HEK293 (cell line): ENCODE measurements around the gene IGLL1.

Source experiments
- CTCF ChIA-PET: fragments of 350-600 bp; formaldehyde crosslinking; extraction: SDS; loops from one replicate; lab custom pipeline; 2021; ENCODE audit warnings: antibody characterized with exemption; lab: Yijun Ruan, JAX
- POLR2A ChIA-PET: fragments of 300-600 bp; formaldehyde crosslinking; extraction: SDS; loops from one replicate; lab custom pipeline; 2020; ENCODE audit warnings: antibody characterized with exemption, inconsistent platforms; lab: Yijun Ruan, JAX
- H3K27ac ChIP-seq: fragments of 200-500 bp; sonication (Bioruptor generic); 2 replicates; pipeline ENCODE4 v1.5.1; 2014; ENCODE audit warnings: low read depth, low read length, control low read depth, inconsistent platforms; ENCODE audit errors: extremely low read depth
- H3K36me3 ChIP-seq, 2 experiments: fragments of 200-500 bp in 1 of 2; sonication (Bioruptor generic) in 1 of 2; 1 replicate in 1 of 2; 2 replicates in 1 of 2; pipeline ENCODE4 v1.5.1; 2014 to 2017; ENCODE audit warnings: inconsistent platforms in 2 of 2, low read length in 2 of 2; ENCODE audit not compliant: control insufficient read depth in 2 of 2, insufficient read depth in 1 of 2
- H3K4me1 ChIP-seq: fragments of 200-500 bp; sonication (Bioruptor generic); 2 replicates; pipeline ENCODE4 v1.5.1; 2014; ENCODE audit warnings: mild to moderate bottlenecking, low read length, inconsistent platforms; ENCODE audit not compliant: control insufficient read depth, insufficient read depth
- H3K4me3 ChIP-seq: 2 replicates; pipeline ENCODE4 v1.5.1; 2011; ENCODE audit warnings: low read depth, mild to moderate bottlenecking, control low read depth, low read length, moderate library complexity
- H3K9me3 ChIP-seq: fragments of 200-500 bp; sonication (Bioruptor generic); 2 replicates; pipeline ENCODE4 v1.5.1; 2014; ENCODE audit warnings: low read depth, low read length, inconsistent platforms; ENCODE audit not compliant: control insufficient read depth, insufficient read depth
- KLF9 ChIP-seq: fragments of 450-650 bp; formaldehyde crosslinking; IDR thresholded peaks from 2 replicates; pipeline ENCODE4 v1.5.1; 2016; ENCODE audit warnings: missing biosample characterization, missing genetic modification characterization, low read depth
- SETDB1 ChIP-seq: IDR thresholded peaks from one replicate; pipeline ENCODE4 v1.6.1; 2017; ENCODE audit warnings: mild to moderate bottlenecking, low read length, moderate library complexity, mixed read lengths; ENCODE audit not compliant: insufficient read length
- ZNF133 ChIP-seq: fragments of 450-650 bp; formaldehyde crosslinking; IDR thresholded peaks from 2 replicates; pipeline ENCODE4 v1.5.1; 2016; ENCODE audit warnings: missing biosample characterization, missing genetic modification characterization
- ZNF148 ChIP-seq: fragments of 450-650 bp; formaldehyde crosslinking; IDR thresholded peaks from 2 replicates; pipeline ENCODE4 v1.5.0; 2017; ENCODE audit warnings: missing biosample characterization, missing genetic modification characterization, borderline replicate concordance
- ZNF169 ChIP-seq: fragments of 450-650 bp; formaldehyde crosslinking; IDR thresholded peaks from 2 replicates; pipeline ENCODE4 v1.5.1; 2016; ENCODE audit warnings: missing biosample characterization, missing genetic modification characterization
- ZNF26 ChIP-seq: fragments of 450-650 bp; formaldehyde crosslinking; IDR thresholded peaks from 2 replicates; pipeline ENCODE4 v1.5.1; 2016; ENCODE audit warnings: missing biosample characterization, missing genetic modification characterization
- ZNF48 ChIP-seq: fragments of 450-650 bp; formaldehyde crosslinking; IDR thresholded peaks from 2 replicates; pipeline ENCODE4 v1.5.1; 2016; ENCODE audit warnings: missing biosample characterization, missing genetic modification characterization
- ZNF670 ChIP-seq: fragments of 450-650 bp; formaldehyde crosslinking; IDR thresholded peaks from 2 replicates; pipeline ENCODE4 v1.5.1; 2016; ENCODE audit warnings: missing biosample characterization, missing genetic modification characterization, low read depth
- ZNF707 ChIP-seq: fragments of 450-650 bp; formaldehyde crosslinking; IDR thresholded peaks from 2 replicates; pipeline ENCODE4 v1.5.1; 2016; ENCODE audit warnings: missing biosample characterization, missing genetic modification characterization
- TF ChIP-seq, protein P1 (sequence below): fragments of 450-650 bp; IDR thresholded peaks from 2 replicates; pipeline ENCODE4 v1.5.1; 2018; ENCODE audit warnings: missing biosample characterization, mild to moderate bottlenecking, missing genetic modification characterization
- TF ChIP-seq, protein P2 (sequence below): fragments of 450-650 bp; formaldehyde crosslinking; IDR thresholded peaks from 2 replicates; pipeline ENCODE4 v1.5.1; 2016; ENCODE audit warnings: missing biosample characterization, missing genetic modification characterization
- TF ChIP-seq, protein P3 (sequence below): fragments of 450-650 bp; formaldehyde crosslinking; IDR thresholded peaks from 2 replicates; pipeline ENCODE4 v1.5.1; 2016; ENCODE audit warnings: missing biosample characterization, missing genetic modification characterization
- TF ChIP-seq, protein P4 (sequence below): fragments of 450-650 bp; formaldehyde crosslinking; IDR thresholded peaks from 2 replicates; pipeline ENCODE4 v1.5.1; 2017; ENCODE audit warnings: missing biosample characterization, missing genetic modification characterization
- TF ChIP-seq, protein P5 (sequence below): fragments of 450-650 bp; formaldehyde crosslinking; IDR thresholded peaks from 2 replicates; pipeline ENCODE4 v1.5.1; 2016; ENCODE audit warnings: missing biosample characterization, missing genetic modification characterization

The IGLL1 gene

DNA sequence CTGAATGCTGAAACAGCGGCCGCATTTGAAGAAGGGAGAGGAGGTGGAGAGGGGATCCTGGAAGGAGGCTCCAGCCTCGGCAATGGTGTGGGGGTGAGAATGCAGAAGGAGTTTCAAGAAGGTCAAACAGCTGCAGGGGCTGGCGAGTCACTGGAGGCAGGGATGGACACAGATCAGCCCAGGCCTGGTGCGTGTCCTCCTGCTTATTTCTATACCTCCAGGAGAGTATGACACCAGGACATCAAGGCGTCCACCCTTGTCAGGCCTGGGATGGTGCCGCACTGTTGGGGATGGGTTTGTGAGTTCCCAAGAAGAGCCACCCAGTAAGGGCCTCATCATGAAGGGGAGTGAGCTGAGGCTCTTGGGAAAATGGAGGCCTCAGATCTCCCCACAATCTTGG, 23.1 kb downstream of the IGLL1 start:
- H3K27ac ChIP-seq: no peak overlapping the region
- H3K9me3 ChIP-seq: no peaks in the 10 kb centered on the region
- no peaks in the 10 kb centered on the region for H3K36me3 ChIP-seq
- CTCF ChIA-PET: interaction anchor here (0.6 to 1.6 kb wide), 6 partner anchors 13 to 1776 kb away, joined by 3 to 5 read pairs (median 4); no protein-coding TSS in a partner anchor
- TF ChIP-seq ZNF707 (tag by site-specific recombination) (no peak), ZNF133 (tag by site-specific recombination) (no peak), KLF9 (tag by site-specific recombination) (no peak), ZNF670 (no peak)
- TF ChIP-seq, protein P1, sequence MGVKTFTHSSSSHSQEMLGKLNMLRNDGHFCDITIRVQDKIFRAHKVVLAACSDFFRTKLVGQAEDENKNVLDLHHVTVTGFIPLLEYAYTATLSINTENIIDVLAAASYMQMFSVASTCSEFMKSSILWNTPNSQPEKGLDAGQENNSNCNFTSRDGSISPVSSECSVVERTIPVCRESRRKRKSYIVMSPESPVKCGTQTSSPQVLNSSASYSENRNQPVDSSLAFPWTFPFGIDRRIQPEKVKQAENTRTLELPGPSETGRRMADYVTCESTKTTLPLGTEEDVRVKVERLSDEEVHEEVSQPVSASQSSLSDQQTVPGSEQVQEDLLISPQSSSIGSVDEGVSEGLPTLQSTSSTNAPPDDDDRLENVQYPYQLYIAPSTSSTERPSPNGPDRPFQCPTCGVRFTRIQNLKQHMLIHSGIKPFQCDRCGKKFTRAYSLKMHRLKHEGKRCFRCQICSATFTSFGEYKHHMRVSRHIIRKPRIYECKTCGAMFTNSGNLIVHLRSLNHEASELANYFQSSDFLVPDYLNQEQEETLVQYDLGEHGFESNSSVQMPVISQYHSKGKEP (tag by site-specific recombination): no peak
- TF ChIP-seq, protein P2, sequence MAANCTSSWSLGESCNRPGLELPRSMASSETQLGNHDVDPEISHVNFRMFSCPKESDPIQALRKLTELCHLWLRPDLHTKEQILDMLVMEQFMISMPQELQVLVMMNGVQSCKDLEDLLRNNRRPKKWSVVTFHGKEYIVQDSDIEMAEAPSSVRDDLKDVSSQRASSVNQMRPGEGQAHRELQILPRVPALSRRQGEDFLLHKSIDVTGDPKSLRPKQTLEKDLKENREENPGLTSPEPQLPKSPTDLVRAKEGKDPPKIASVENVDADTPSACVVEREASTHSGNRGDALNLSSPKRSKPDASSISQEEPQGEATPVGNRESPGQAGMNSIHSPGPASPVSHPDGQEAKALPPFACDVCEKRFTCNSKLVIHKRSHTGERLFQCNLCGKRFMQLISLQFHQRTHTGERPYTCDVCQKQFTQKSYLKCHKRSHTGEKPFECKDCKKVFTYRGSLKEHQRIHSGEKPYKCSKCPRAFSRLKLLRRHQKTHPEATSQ (tag by site-specific recombination): no peak
- H3K4me1 ChIP-seq: no peaks in the 10 kb centered on the region
- H3K4me3 ChIP-seq: no peak overlapping the region
- POLR2A ChIA-PET: interaction anchor here (0.6 kb wide), 1 partner anchor 412 kb away, joined by 3 read pairs; the partner anchor contains the start of gene RAB36

DNA sequence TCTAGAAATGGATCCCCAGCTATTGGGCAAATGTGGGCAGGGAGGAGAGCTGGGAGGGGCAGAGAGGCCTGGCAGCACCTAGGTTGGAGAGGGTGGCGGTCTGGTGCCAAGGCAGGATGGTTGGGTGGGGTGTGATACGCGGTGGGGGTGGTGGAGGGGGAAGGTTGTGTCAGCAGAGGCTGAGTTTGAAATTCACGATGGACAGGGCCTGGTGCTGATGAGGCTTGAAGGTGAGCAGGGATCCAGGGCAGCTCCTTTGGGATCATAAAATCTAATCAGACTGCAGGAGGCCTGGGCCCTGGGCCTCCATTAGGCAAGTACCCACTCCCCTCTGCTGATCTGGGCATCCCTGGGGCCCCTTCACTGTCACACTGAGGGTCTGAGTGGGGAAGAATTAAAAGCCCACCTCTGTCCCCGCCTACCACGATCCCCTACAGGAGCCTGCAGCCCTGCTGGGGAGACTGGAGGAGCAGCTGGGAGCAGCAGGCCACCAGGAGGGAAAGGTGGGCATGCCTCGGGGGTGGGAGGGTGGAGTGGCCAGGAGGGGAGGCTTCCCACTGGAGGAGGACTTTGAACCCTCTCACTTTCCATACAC, 24.0 kb downstream of the IGLL1 start:
- no peaks in the 10 kb centered on the region for H3K36me3 ChIP-seq
- no peak overlapping the region for H3K4me3 ChIP-seq
- H3K27ac ChIP-seq: no peak overlapping the region
- ChIA-PET POLR2A (no interaction called here), CTCF (interaction anchor here (0.6 to 0.8 kb wide), 2 partner anchors 17 to 93 kb away, joined by 3 read pairs; no protein-coding TSS in a partner anchor)
- TF ChIP-seq ZNF133 (tag by site-specific recombination) (no peak), ZNF148 (tag by site-specific recombination) (no peak), SETDB1 (no peak), ZNF48 (tag by site-specific recombination) (no peak), ZNF26 (no peak), ZNF169 (tag by site-specific recombination) (no peak)
- TF ChIP-seq, protein P3, sequence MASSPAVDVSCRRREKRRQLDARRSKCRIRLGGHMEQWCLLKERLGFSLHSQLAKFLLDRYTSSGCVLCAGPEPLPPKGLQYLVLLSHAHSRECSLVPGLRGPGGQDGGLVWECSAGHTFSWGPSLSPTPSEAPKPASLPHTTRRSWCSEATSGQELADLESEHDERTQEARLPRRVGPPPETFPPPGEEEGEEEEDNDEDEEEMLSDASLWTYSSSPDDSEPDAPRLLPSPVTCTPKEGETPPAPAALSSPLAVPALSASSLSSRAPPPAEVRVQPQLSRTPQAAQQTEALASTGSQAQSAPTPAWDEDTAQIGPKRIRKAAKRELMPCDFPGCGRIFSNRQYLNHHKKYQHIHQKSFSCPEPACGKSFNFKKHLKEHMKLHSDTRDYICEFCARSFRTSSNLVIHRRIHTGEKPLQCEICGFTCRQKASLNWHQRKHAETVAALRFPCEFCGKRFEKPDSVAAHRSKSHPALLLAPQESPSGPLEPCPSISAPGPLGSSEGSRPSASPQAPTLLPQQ (tag by site-specific recombination): no peak
- TF ChIP-seq, protein P4, sequence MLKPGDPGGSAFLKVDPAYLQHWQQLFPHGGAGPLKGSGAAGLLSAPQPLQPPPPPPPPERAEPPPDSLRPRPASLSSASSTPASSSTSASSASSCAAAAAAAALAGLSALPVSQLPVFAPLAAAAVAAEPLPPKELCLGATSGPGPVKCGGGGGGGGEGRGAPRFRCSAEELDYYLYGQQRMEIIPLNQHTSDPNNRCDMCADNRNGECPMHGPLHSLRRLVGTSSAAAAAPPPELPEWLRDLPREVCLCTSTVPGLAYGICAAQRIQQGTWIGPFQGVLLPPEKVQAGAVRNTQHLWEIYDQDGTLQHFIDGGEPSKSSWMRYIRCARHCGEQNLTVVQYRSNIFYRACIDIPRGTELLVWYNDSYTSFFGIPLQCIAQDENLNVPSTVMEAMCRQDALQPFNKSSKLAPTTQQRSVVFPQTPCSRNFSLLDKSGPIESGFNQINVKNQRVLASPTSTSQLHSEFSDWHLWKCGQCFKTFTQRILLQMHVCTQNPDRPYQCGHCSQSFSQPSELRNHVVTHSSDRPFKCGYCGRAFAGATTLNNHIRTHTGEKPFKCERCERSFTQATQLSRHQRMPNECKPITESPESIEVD (tag by site-specific recombination): no peak
- TF ChIP-seq, protein P5, sequence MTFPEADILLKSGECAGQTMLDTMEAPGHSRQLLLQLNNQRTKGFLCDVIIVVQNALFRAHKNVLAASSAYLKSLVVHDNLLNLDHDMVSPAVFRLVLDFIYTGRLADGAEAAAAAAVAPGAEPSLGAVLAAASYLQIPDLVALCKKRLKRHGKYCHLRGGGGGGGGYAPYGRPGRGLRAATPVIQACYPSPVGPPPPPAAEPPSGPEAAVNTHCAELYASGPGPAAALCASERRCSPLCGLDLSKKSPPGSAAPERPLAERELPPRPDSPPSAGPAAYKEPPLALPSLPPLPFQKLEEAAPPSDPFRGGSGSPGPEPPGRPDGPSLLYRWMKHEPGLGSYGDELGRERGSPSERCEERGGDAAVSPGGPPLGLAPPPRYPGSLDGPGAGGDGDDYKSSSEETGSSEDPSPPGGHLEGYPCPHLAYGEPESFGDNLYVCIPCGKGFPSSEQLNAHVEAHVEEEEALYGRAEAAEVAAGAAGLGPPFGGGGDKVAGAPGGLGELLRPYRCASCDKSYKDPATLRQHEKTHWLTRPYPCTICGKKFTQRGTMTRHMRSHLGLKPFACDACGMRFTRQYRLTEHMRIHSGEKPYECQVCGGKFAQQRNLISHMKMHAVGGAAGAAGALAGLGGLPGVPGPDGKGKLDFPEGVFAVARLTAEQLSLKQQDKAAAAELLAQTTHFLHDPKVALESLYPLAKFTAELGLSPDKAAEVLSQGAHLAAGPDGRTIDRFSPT (tag by site-specific recombination): no peak
- H3K4me1 ChIP-seq: no peaks in the 10 kb centered on the region
- no peaks in the 10 kb centered on the region for H3K9me3 ChIP-seq
